Stimulated activated naive CD4-positive, alpha-beta T cell (primary cell): ENCODE results near the gene KLHL1.

Source experiments
- DNase-seq, 6 experiments: peaks; one replicate each; lab custom pipeline; 2025; lab: John Stamatoyannopoulos, UW

The KLHL1 gene

GRCh38 chr13:70016116-70016515 lies 92.1 kb downstream of the KLHL1 start:
- no peak for DNase-seq

GRCh38 chr13:70014337-70014736 lies 93.9 kb downstream of the KLHL1 start:
- no peak for DNase-seq

DNA sequence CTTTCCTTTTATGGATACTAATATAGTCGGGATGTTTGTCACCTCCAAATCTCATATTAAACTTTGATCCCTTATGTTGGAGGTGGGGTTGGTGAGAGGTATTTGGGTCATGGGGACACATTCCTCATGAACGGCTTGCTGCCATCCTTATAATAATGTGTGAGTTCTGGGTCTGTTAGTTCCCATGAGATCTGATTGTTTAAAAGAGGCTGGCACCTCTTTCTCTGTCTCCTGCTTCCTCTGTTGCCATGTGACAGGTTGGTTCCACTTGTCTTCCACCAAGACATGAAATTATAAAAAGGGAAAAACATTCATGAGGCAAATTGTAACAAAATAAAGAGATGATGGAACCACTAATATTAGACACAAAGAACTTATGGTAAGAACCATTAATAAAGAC lies 108.4 kb downstream of the KLHL1 start:
- no peak for DNase-seq

GRCh38 chr13:69997061-69997460 lies 111.2 kb downstream of the KLHL1 start:
- no peak for DNase-seq

- no peak for DNase-seq
Measured at GRCh38 chr13:69980799-69981198, 127.5 kb downstream of the KLHL1 start.

DNA sequence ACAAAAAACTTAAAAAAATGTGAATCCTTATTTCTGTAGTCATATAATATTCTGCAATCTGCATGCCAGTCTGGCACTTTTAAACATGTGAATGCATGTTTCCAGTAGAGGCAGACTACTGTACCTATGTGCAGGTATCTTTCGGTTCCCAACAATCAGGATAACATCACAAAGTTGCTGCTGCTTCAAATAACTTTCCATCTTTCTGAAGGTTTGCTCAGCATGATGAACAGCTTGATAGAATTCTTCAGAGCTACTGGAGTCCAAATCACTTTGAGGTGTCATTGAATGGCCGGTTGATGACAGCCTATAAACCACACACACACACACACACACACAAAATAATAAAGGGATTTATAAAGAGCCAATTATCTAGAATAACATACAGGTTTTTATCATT lies 132.8 kb downstream of the KLHL1 start:
- DNase-seq = no peak

DNA sequence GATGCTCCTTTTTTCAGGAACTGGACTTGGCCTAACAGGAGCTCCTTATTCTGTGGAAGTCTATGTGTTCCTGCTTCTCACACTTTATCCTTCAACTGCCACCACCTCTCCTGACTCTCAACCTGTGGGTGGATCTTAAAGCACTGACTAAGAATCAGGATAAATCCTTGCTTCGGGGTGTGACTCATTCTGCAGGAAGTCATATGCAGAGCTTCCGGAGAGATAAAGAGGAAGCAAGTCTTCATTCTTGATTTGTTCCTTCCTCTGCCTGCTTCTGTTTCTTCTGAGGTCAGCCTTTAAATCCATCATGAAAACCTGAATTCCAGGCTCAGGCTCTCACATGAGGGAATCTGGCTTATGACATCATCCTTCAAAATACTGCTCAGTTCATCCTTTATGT lies 137.7 kb downstream of the KLHL1 start:
- no peak for DNase-seq

DNA sequence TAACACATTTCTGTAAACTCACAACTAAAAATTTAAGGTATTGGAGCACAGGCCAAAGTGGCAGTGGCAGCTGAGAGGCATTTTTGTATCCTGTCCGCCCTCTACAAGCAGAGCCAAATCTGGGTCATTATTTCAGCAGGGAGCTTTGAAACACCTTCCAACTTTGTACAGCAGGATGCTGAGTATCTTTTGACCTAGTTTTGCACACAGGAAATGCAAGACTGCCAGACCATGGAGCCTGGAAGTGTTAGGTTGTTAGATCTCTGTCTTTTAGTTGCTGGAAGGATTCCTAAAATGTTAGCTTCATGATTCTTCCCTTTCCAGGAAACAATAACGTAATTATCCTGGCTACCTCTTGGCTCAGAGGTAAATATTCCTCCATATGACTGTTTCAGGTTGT lies 149.2 kb downstream of the KLHL1 start:
- DNase-seq = no peak

DNA sequence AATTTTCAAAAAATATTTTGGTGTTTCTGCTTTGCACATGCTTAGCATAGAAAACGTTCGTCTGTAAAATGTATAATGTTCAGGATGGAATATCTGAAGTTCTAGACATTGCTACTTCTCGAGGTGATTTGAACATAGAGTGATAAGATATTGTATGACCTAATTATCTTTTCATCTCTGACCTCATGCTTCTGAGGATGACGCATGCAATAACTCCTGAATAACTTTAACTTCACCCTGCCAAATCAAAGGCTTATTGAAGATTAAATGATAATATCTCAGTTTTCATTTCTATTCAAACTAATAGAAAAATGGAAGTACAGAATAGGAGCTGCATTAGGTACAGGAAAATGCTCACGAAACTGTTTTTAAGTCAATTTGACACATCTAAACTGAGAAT lies 151.4 kb downstream of the KLHL1 start:
- DNase-seq = no peak

- no peak for DNase-seq
Measured at GRCh38 chr13:69956349-69956748, 151.9 kb downstream of the KLHL1 start.

- no peak for DNase-seq
Measured at GRCh38 chr13:69955271-69955670, 153.0 kb downstream of the KLHL1 start.

DNA sequence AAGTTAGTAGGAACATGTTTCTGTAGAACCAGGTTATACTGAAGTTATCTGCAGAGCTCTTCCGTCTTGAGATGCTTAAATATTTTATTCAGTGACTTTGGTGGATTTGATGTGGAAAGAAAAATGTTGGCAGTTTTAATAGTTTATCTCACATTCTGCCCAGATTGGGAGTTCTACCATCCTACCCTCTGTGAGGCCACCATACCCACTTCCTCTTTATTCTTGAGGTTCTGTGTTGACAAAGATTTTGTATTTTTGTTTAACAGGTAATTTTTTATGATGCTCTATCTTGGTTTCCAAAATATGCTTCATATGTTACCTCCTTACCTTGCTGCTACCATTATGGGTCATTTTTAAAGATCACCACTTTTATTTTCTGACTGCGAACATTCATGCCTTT lies 156.8 kb downstream of the KLHL1 start:
- no peak for DNase-seq

- DNase-seq = no peak
Measured at GRCh38 chr13:69950160-69950559, 158.1 kb downstream of the KLHL1 start.

DNA sequence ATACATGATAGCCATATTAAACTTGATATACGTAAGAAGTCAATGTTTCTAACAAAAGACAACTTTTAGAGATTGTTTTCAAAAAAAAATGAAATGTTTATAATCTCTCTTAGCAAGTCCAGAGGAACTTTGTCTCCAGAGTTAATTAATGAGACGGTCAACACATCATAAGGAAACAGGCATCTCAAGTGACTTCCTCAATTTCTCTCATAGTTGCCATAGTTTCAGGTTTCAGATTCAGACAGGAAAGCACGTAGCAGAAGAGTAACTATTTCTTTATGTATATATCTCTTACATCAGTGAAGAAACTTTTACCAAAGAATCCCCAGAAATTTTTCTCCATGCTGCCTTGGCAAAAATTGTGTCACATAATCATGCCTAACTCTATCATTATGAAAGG lies 160.2 kb downstream of the KLHL1 start:
- DNase-seq = no peak

GRCh38 chr13:69947582-69947981 lies 160.7 kb downstream of the KLHL1 start:
- no peak for DNase-seq

DNA sequence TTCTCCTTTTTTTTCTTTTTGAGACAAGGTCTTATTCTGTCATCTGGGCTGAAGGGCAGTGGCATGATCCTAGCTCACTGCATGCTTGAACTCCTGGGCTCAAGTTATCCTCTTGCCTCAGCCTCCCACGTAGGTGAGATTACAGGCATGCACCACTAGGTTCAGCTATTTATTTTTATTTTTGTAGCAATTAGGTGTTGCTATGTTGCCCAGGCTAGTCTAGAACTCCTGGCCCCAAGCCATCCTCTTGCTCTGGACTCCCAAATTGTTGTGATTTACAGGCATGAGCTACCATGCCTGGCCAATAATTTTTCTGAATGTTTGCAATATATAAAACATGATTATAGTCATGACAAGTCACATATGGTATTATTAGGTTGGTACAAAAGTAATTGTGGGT lies 161.7 kb downstream of the KLHL1 start:
- no peak for DNase-seq

GRCh38 chr13:69935043-69935442 lies 173.2 kb downstream of the KLHL1 start:
- no peak for DNase-seq

DNA sequence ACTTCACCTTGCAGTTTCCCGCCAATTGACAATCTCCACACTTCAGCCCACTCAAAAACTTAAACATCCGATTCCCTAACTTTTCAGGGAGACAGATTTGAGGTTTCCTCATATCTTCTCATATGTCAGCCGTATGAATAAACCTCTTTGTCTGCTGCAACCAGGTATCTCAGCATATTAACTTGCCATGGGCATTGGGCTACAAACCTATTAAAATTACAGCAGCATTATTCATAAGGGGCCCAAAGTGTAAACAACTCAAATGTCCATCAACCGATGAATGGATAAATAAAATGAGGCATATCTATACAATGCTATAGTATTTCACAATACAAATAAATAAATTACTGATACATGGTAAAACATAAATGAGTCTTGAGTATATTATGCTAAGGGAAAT lies 180.0 kb downstream of the KLHL1 start:
- no peak for DNase-seq

DNA sequence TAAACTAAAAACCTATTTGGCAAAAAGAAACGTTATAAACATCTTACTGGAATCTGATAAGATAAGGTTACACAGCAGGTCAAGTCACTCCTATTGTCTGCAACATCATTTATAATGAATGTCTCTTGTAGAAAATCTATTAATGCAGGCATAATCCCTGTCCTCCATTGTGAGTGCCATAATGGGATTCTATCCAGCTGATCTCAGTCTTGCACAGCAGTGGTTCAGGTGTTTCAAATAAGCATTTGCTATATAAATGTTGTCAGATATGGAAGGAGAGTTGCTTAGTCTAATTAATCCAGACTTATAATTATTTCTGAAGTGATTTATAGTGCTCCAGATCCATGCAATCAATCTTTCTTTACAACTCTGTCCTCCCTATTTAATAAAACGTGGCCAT lies 187.1 kb downstream of the KLHL1 start:
- no peak for DNase-seq

- no peak for DNase-seq
Measured at GRCh38 chr13:69912630-69913029, 195.6 kb downstream of the KLHL1 start.

DNA sequence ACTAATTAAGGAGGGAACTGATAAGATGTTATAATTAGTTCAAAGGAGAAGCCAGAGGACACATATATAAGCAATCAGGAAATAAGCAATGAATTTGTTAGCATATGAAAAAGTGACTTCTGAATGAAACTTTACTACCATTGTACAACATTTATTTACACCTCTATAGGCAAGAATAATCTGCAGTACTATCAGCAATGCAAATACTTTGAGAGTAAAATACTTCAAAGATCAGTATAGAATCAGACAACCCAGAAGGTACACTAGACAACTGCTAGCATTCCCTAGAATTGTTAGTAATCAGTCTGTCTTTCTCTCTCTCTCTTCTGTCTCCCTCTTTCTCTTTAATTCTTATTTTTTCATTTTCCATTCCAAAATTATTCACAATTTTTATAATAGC lies 197.5 kb downstream of the KLHL1 start:
- no peak for DNase-seq

DNA sequence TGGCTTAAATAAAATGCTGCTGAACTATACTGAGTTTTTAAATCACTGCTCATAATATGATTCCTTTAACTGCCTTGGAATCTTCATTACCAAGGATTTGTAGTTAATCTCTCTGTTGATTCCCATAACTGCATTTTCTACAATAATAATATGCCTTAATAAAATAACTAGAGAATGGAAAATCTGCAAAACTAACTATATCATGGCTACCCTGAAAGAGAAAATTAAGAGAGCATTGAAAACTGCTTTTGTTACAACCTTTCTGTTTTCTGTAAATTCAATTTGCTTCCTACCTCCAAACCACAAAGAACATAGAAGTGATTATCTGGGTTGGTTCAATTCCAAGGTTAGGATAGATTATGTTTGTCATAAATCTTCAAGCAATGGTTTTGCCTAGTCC lies 203.5 kb downstream of the KLHL1 start:
- DNase-seq = no peak

DNA sequence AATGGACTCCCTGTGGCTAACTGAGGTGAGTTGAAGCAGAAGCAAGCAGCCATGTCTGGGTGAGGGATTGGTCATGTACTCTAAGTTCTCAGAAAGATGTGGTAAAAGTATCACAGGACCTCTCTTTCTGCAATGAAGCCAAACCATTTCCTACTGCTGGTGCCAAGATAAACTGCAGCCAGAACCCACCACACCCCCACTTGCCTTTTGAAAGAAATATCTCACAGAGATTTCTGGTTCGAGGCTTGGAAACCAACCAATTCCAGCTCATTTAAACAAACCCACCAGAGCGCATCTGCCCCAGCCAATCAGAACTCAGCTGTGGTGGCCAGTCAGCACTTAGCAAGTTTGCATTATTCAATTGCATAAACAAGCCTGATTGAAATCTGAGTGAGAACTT lies 205.2 kb downstream of the KLHL1 start:
- DNase-seq = no peak

DNA sequence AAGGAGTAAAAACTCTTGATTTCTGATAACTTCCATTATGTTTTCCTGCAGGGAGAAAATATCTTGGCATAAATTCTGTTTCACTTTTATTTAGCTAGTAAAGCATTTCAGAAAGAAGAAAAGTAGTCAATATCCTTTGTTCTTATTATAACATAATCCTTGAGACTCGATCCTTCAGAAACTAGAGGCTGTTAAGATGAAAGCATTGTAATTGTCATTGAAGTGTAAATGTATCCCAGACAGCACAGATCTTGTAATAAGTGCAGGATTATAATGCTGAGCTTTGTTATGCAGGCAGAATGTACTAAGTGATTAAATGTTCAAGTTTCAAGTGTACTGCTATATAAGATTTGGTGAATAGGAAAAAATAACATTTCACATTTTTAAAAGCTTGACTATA lies 225.8 kb downstream of the KLHL1 start:
- DNase-seq = no peak

DNA sequence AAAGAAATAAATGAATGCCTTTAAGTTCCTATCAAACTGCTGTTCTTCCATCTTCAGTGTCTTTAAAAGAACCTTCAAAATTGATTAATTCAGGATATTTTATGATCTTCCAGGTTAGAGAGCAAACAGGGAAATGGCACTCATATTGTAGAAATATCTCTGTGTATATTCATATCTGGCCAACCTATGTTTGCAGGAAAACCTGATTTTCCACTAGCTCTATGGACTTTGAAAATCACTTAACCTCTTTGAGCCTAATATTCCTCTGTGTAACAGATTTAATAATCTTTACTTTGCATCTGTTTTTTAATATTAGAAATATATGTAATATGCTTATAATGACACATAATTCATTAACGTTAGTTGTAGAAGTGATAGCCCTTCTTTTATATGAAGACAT lies 228.3 kb downstream of the KLHL1 start:
- DNase-seq = no peak
